ENCODE data around the gene POU2F3. TPM values are rescaled to one million over a fixed set of nuclear protein-coding genes. Genes with fewer than 3 reads are reported as not detected.
A peak's percentile ranks its signal among the peaks of the same experiment; 100 is the strongest.
"Not testable (repeated sequence)": the region's sequence is repeated elsewhere in the genome, so short reads cannot be mapped to it uniquely, and the experiment has no call there.

Gene POU2F3
- total and polyA plus RNA-seq, 9 donors: 0.10 to 3.1 (median 0.55) TPM

DNA sequence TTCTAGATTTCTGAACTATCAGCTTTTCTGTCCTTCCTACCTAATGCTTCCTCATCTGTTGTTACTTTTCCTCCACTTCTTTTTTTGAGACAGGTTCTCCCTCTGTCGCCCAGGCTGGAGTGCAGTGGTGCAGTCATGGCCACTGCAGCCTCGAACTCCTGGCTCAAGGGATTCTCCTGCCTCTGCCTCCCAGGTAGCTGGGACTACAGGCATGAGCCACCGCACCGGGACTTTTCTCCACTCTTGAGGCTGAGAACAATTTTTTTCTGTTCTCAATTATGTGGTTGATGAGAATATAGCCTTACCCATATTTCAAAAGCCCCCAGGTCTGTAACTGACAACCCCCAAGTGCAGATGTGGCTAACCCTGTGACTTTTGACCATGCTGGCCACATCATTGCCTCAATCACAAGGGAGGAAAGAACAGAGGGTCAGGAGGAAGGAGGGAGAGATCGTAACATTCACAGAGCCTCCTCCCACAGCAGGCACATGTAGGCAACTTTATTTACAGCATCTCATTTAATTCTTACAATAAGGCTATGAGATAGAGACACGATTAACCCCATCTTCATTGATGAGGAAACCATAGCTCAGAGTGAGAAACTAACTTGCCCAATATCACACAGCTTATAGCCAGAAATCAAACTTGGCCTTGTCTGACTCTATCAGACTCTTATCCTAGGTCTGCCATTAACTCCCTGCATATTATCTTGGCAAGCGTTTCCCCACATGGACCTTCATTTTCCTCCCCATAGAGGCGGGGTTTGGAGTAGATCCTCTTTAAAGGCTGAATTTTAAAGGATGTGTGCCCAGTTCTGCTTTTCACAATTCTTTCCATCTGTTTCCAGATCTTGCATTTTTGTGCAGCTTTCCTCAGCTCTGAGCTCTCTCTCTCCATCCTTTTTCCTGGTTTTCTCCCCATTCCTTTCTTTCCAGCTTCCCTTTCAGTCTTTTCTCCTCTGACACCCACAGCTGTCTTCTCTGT, 9.6 kb downstream of the POU2F3 start:
- peak; percentile 82 for DNase-seq
- no peaks in the 10 kb centered on the region for H3K9me3 ChIP-seq (replicated peaks; ENCODE audit: control insufficient read depth, low read depth, low read length)
- H3K27ac ChIP-seq (ENCODE audit: low read length): no peak overlapping the region
- no peaks in the 10 kb centered on the region for H3K36me3 ChIP-seq (ENCODE audit: control insufficient read depth, insufficient read depth, low read length)
- WGBS (ENCODE audit: insufficient coverage): 100% methylated on average over 1 of the region's 8 CpGs
- peaks cover 3% of the 10 kb centered on the region for H3K4me1 ChIP-seq (ENCODE audit: control insufficient read depth, insufficient read depth, low read length)
- peaks cover 58% of the 10 kb centered on the region for H3K27me3 ChIP-seq (ENCODE audit: control insufficient read depth, insufficient read depth, low read length)
- no peak overlapping the region for H3K4me3 ChIP-seq (ENCODE audit: low read length)

DNA sequence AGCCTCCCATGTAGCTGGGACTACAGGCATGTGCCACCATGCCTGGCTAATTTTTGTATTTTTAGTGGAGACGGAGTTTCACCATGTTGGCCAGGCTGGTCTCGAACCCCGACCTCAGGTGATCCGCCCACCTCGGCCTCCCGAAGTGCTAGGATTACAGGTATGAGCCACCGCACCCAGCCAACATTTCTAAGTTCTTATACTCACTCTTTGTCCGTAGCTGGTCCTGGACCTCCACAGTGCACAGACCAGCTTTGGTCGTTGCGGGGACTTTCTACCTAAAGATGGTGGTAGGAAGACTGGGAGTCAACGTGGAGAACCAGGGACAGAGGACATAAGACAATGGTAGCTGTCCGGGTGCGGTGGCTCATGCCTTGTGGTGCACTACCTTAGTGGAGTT, 13.4 kb downstream of the POU2F3 start:
- not testable (repeated sequence) for H3K27ac ChIP-seq (ENCODE audit: low read length); DNase-seq; H3K4me1 ChIP-seq (ENCODE audit: control insufficient read depth, insufficient read depth, low read length); H3K4me3 ChIP-seq (ENCODE audit: low read length); H3K9me3 ChIP-seq (replicated peaks; ENCODE audit: control insufficient read depth, low read depth, low read length); H3K36me3 ChIP-seq (ENCODE audit: control insufficient read depth, insufficient read depth, low read length)
- peaks cover 66% of the 10 kb centered on the region for H3K27me3 ChIP-seq (ENCODE audit: control insufficient read depth, insufficient read depth, low read length)
- WGBS (ENCODE audit: insufficient coverage): 75% methylated on average over 2 of the region's 13 CpGs

DNA sequence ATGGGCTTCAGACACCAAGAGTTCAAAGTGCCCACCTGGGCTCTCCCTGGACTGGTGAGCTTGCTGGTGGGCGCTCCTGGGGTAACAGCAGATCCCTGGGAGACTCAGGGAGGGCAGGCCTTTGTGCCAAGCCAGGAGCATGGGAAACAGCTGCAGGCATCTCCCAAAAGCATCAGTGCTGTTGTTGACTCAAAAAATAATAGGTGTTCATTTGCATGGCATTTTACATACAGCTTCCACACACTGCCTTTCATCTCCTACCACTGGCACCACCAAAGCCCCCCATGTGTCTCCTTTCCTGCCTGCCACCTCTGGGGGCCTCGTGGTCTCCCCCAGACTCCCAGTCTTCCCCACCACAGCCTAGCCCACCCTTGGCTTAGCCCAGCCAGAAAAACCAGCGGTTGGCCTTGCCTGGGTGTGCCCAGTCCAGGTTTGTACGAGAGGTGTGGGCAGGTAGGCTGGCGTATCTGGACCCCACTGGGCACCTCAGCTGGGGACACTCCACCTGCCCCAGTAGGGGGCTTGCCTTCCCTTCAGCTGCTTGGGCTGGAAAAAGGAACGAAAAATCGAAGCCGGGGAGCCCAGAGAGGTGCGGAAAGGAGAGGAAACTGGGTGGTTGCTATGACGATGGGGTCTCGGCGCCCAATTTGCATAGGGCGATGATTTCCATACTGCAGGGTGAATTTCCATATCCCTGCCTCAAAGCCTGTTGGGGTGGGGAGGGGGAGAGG, 15.0 kb downstream of the POU2F3 start:
- Histone ChIP-seq H3K9me3 (replicated peaks; ENCODE audit: control insufficient read depth, low read depth, low read length) (no peaks in the 10 kb centered on the region), H3K27ac (ENCODE audit: low read length) (no peak overlapping the region), H3K36me3 (ENCODE audit: control insufficient read depth, insufficient read depth, low read length) (no peaks in the 10 kb centered on the region), H3K27me3 (ENCODE audit: control insufficient read depth, insufficient read depth, low read length) (peaks cover 62% of the 10 kb centered on the region), H3K4me3 (ENCODE audit: low read length) (no peak overlapping the region), H3K4me1 (ENCODE audit: control insufficient read depth, insufficient read depth, low read length) (peaks cover 6% of the 10 kb centered on the region)
- no peak for DNase-seq
- WGBS (ENCODE audit: insufficient coverage): 9% methylated on average over 12 of the region's 13 CpGs

DNA sequence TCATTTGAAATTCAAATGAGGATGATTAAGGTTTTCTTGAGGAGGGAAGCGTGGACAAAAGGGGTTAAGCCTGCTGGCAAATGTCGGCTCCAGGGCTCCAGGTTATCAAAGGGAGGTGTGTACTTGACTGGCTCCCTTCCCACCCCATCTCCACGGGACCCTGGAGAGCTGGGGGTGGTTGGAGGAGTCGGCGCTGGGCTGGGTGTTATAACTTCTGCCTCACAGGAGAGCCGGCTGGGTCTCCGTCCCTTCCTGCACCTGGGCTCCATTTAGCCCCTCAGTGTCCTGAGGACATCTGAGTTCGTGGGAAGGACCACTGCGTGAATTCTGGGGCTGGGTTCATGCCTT, 15.6 kb downstream of the POU2F3 start:
- no peak for DNase-seq
- H3K4me1 ChIP-seq (ENCODE audit: control insufficient read depth, insufficient read depth, low read length): peaks cover 4% of the 10 kb centered on the region
- H3K27me3 ChIP-seq (ENCODE audit: control insufficient read depth, insufficient read depth, low read length): peaks cover 63% of the 10 kb centered on the region
- no peak overlapping the region for H3K4me3 ChIP-seq (ENCODE audit: low read length)
- WGBS (ENCODE audit: insufficient coverage): 3% methylated on average over 5 of the region's 9 CpGs
- H3K36me3 ChIP-seq (ENCODE audit: control insufficient read depth, insufficient read depth, low read length): no peaks in the 10 kb centered on the region
- no peaks in the 10 kb centered on the region for H3K9me3 ChIP-seq (replicated peaks; ENCODE audit: control insufficient read depth, low read depth, low read length)
- H3K27ac ChIP-seq (ENCODE audit: low read length): no peak overlapping the region

DNA sequence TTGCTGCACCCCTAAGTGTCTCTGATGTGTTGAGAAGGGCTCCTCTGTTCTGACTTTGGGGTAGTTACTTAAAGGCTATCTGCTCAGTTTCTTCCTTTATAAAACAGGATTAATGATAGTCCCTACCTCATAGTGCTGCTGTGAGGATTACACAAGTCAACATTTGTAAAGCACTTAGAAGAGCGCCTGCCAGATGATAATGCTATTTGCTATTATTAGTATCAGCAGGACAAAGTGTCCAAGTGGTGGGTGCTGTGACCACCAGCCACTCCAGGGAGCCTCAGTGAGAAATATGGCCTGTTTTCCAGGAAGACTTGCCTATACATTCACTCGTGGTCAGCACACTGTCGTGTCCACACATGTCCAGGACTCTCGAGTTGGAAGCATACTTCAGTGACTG, 16.2 kb downstream of the POU2F3 start:
- no peak overlapping the region for H3K27ac ChIP-seq (ENCODE audit: low read length)
- no peak overlapping the region for H3K4me3 ChIP-seq (ENCODE audit: low read length)
- peaks cover 61% of the 10 kb centered on the region for H3K27me3 ChIP-seq (ENCODE audit: control insufficient read depth, insufficient read depth, low read length)
- DNase-seq: no peak
- peaks cover 4% of the 10 kb centered on the region for H3K4me1 ChIP-seq (ENCODE audit: control insufficient read depth, insufficient read depth, low read length)
- no peaks in the 10 kb centered on the region for H3K9me3 ChIP-seq (replicated peaks; ENCODE audit: control insufficient read depth, low read depth, low read length)
- WGBS (ENCODE audit: insufficient coverage): 58% methylated on average over 3 of the region's 4 CpGs
- no peaks in the 10 kb centered on the region for H3K36me3 ChIP-seq (ENCODE audit: control insufficient read depth, insufficient read depth, low read length)

DNA sequence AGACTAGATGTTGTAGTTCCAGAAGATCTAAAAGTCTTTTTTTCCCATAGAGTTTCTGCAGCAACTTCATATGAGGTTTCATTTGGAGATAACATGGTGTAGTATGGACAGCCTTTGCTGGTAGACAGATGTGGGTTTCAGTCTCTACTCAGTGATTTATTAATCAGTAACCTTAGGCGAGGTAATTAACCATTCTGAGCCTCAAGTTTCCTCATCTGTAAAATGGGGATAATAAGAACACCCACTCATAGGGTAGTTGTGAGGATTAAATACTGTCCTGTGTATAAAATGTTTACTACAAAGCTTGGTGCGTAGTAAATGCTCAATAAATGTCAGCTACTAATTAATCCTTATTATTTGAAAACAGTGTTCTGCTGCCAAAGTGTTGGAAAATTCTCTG, 16.8 kb downstream of the POU2F3 start:
- peaks cover 5% of the 10 kb centered on the region for H3K4me1 ChIP-seq (ENCODE audit: control insufficient read depth, insufficient read depth, low read length)
- no peaks in the 10 kb centered on the region for H3K36me3 ChIP-seq (ENCODE audit: control insufficient read depth, insufficient read depth, low read length)
- no CpG with 5 or more reads among the region's 2 CpGs for WGBS (ENCODE audit: insufficient coverage)
- H3K27ac ChIP-seq (ENCODE audit: low read length): no peak overlapping the region
- no peaks in the 10 kb centered on the region for H3K9me3 ChIP-seq (replicated peaks; ENCODE audit: control insufficient read depth, low read depth, low read length)
- DNase-seq: no peak
- H3K27me3 ChIP-seq (ENCODE audit: control insufficient read depth, insufficient read depth, low read length): peaks cover 61% of the 10 kb centered on the region
- no peak overlapping the region for H3K4me3 ChIP-seq (ENCODE audit: low read length)

DNA sequence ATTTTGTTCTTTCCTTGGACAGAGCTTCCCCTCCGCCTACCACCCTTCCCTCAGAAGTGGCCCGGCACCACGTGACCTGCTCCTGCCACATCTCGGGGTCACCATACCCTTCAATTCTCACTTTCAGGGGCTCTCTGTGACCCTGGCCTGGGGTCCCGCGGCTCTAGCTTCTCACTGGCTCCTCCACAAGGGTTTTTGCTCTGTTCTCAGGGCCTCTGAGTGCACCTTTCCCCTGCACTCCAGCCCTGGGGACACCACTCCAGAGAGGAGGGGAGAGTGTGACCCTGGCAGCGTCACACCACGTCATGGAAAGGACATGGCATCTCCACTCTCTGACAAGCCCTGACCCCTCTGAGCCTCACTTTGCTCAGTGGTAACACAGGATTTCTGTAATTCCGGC, 17.4 kb downstream of the POU2F3 start:
- DNase-seq: no peak

DNA sequence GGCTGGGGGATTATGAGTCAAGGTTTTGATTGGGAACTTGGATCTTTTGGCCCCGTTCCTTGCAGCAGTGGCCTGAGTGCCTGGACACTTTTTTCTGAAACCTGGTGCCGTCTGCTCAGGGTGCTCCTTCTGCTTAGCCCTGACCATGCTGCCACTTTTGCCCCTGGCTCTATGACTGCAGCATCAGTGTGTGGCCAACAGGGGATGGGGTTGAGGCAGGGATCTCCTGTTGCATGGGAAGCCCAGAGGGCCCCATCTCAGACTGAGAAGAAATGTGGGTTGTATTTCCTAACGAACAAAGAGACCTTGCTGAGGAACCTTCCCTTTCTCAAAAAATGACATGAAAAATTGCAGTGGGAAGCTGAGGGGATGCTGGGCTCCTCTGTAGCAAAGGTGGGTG, 18.7 kb downstream of the POU2F3 start:
- H3K4me1 ChIP-seq (ENCODE audit: control insufficient read depth, insufficient read depth, low read length): peaks cover 7% of the 10 kb centered on the region
- peaks cover 54% of the 10 kb centered on the region for H3K27me3 ChIP-seq (ENCODE audit: control insufficient read depth, insufficient read depth, low read length)
- H3K36me3 ChIP-seq (ENCODE audit: control insufficient read depth, insufficient read depth, low read length): no peaks in the 10 kb centered on the region
- WGBS (ENCODE audit: insufficient coverage): 60% methylated on average over 2 of the region's 3 CpGs
- no peak overlapping the region for H3K27ac ChIP-seq (ENCODE audit: low read length)
- H3K9me3 ChIP-seq (replicated peaks; ENCODE audit: control insufficient read depth, low read depth, low read length): no peaks in the 10 kb centered on the region
- H3K4me3 ChIP-seq (ENCODE audit: low read length): no peak overlapping the region
- DNase-seq: no peak

More for the DNA sequence above, 17.4 kb downstream of the POU2F3 start:
- 82% methylated on average over 6 of the region's 9 CpGs for WGBS (ENCODE audit: insufficient coverage)
- Histone ChIP-seq H3K36me3 (ENCODE audit: control insufficient read depth, insufficient read depth, low read length) (no peaks in the 10 kb centered on the region), H3K4me3 (ENCODE audit: low read length) (no peak overlapping the region), H3K9me3 (replicated peaks; ENCODE audit: control insufficient read depth, low read depth, low read length) (no peaks in the 10 kb centered on the region), H3K27ac (ENCODE audit: low read length) (no peak overlapping the region), H3K27me3 (ENCODE audit: control insufficient read depth, insufficient read depth, low read length) (peaks cover 61% of the 10 kb centered on the region), H3K4me1 (ENCODE audit: control insufficient read depth, insufficient read depth, low read length) (peaks cover 7% of the 10 kb centered on the region)

DNA sequence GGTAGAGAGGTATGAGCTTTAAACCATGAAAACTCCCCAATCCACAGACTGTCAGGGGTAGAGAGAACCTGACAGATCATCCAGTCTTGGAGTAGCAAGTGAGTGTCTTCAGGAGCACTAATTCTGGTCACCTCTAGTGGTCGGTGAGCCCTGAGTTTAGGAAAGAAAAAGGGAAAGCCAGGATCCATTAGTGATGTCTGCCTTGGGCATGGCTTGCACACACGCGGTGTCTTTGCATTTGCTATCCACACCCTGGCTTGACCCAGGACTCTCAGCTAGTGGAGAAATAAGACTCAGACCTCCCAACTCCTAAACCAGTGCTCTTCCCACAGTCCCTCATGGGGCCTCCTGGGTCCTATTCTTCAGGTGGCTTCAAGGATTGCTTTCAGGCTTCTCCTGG, 19.3 kb downstream of the POU2F3 start:
- Histone ChIP-seq H3K4me1 (ENCODE audit: control insufficient read depth, insufficient read depth, low read length) (peaks cover 7% of the 10 kb centered on the region), H3K4me3 (ENCODE audit: low read length) (no peak overlapping the region), H3K36me3 (ENCODE audit: control insufficient read depth, insufficient read depth, low read length) (no peaks in the 10 kb centered on the region), H3K27me3 (ENCODE audit: control insufficient read depth, insufficient read depth, low read length) (peaks cover 48% of the 10 kb centered on the region), H3K27ac (ENCODE audit: low read length) (no peak overlapping the region), H3K9me3 (replicated peaks; ENCODE audit: control insufficient read depth, low read depth, low read length) (no peaks in the 10 kb centered on the region)
- no peak for DNase-seq
- WGBS (ENCODE audit: insufficient coverage): 90% methylated on average over 2 of the region's 3 CpGs

DNA sequence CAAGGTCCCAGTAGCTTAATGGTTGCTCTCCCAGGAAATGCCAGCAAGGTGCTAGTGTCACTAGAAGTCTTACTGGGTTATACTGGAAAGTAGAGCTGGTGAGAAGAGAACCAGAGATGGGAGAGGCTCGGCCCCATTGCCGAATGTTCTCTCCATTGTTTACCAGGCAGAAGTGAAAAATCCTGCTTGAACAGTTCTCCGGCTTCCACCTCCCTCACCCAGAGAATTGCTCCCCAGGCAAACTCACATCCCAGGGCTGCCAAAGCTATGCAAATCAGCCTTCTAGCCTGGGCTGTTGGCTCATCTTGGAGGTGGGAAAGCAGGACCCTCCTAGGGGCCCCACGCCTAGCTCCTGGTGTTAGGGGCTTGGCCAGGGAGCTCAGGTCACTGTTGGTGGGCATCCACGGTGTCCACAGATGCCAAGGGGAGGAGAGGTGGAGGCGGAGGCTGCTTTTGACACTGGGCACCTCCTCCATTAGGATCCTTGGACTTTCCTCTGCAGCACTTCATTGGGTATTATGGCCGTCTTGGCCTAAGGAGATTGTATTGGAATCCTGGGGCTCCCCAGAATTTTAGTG, 20.1 kb downstream of the POU2F3 start:
- H3K36me3 ChIP-seq (ENCODE audit: control insufficient read depth, insufficient read depth, low read length): no peaks in the 10 kb centered on the region
- no CpG with 5 or more reads among the region's 7 CpGs for WGBS (ENCODE audit: insufficient coverage)
- DNase-seq: no peak
- H3K4me3 ChIP-seq (ENCODE audit: low read length): no peak overlapping the region
- H3K4me1 ChIP-seq (ENCODE audit: control insufficient read depth, insufficient read depth, low read length): peaks cover 7% of the 10 kb centered on the region
- no peaks in the 10 kb centered on the region for H3K9me3 ChIP-seq (replicated peaks; ENCODE audit: control insufficient read depth, low read depth, low read length)
- H3K27me3 ChIP-seq (ENCODE audit: control insufficient read depth, insufficient read depth, low read length): peaks cover 42% of the 10 kb centered on the region
- no peak overlapping the region for H3K27ac ChIP-seq (ENCODE audit: low read length)
